Ovary (tissue), 3 donors: ENCODE results near the gene NF1.

Experiments used
- CTCF ChIP-seq, 3 donors: fragments of 450-650 bp in 2 of 3; fragments of 200-600 bp in 1 of 3; IDR thresholded peaks; one replicate each; pipeline versions ENCODE4 v1.5.1 to v1.8.0; 2016 to 2022; ENCODE audit warnings: antibody characterized with exemption in 3 of 3, mild to moderate bottlenecking in 1 of 3
- EP300 ChIP-seq: sonication (generic); formaldehyde crosslinking; IDR thresholded peaks from one replicate; pipeline ENCODE4 v1.6.1; 2017; ENCODE audit warnings: antibody characterized with exemption
- POLR2A ChIP-seq: fragments of 450-650 bp; IDR thresholded peaks from one replicate; pipeline ENCODE4 v1.6.1; 2017; ENCODE audit warnings: antibody characterized with exemption, mild to moderate bottlenecking, moderate library complexity
- donor health status: DM: no; HTN: no; CAD: no.

- TF ChIP-seq CTCF (IDR thresholded peaks at IDR 0.05) (no peak), EP300 (no peak), POLR2A (no peak)
Measured at GRCh38 chr17:31114956-31115555, 20.3 kb downstream of the NF1 start.
